ENCODE data around the gene TBRG1. TPM values are rescaled to one million over a fixed set of nuclear protein-coding genes. Genes with fewer than 3 reads are reported as not detected.
A peak's percentile ranks its signal among the peaks of the same experiment; 100 is the strongest.

Gene TBRG1
- total and polyA plus RNA-seq, 2 experiments from 2014 or later = 27.6 to 43.1 TPM

GRCh38 chr11:124644426-124645280, 22.0 kb downstream of the TBRG1 start:
- H3K79me2 ChIP-seq (ENCODE audit: insufficient read depth) = no peaks in the 10 kb centered on the region
- H3F3A ChIP-seq (ENCODE audit: insufficient read depth) = peaks cover 31% of the 10 kb centered on the region
- peak; percentile 88 for DNase-seq
- 12 to 13% methylated on average over 16 of the region's 16 CpGs for WGBS, 2 experiments (ENCODE audit: low coverage in 1 of 2, low lambda C conversion rate in 2 of 2, missing lambda C conversion rate in 2 of 2)
- no peaks in the 10 kb centered on the region for H3K36me3 ChIP-seq (ENCODE audit: low read depth)
- H3K9me3 ChIP-seq (ENCODE audit: low read depth) = no peaks in the 10 kb centered on the region
- in situ Hi-C loops (cut with MboI) = no loop called here
- peak overlapping the region; percentile 86 for H3K27ac ChIP-seq
- peak overlapping the region; percentile 55 for H3K4me3 ChIP-seq
- peak overlapping the region; percentile 67 for H3K9ac ChIP-seq
- H3K9me2 ChIP-seq (ENCODE audit: insufficient read depth) = no peaks in the 10 kb centered on the region
- no peaks in the 10 kb centered on the region for H4K20me1 ChIP-seq (ENCODE audit: insufficient read depth)
- peaks cover 22% of the 10 kb centered on the region for H3K4me1 ChIP-seq (ENCODE audit: insufficient read depth)
- H3K27me3 ChIP-seq (replicated peaks; ENCODE audit: insufficient read depth) = no peaks in the 10 kb centered on the region
- peak overlapping the region; percentile 79 for H3K4me2 ChIP-seq (ENCODE audit: unreplicated experiment)
- H2AFZ ChIP-seq = peak overlapping the region; percentile 61
- TF ChIP-seq EZH2 (IDR thresholded peaks at IDR 0.05; ENCODE audit: insufficient read depth, poor library complexity, severe bottlenecking) (no peak), EZH2phosphoT487 (IDR thresholded peaks at IDR 0.05; ENCODE audit: insufficient read depth, low read depth) (no peak)

- no peak for DNase-seq
- in situ Hi-C loops (cut with MboI) = no loop called here
- H4K20me1 ChIP-seq (ENCODE audit: insufficient read depth) = no peaks in the 10 kb centered on the region
- H3K4me3 ChIP-seq = no peak overlapping the region
- H3K36me3 ChIP-seq (ENCODE audit: low read depth) = no peaks in the 10 kb centered on the region
- no peaks in the 10 kb centered on the region for H3K79me2 ChIP-seq (ENCODE audit: insufficient read depth)
- no peaks in the 10 kb centered on the region for H3K9me2 ChIP-seq (ENCODE audit: insufficient read depth)
- peaks cover 31% of the 10 kb centered on the region for H3F3A ChIP-seq (ENCODE audit: insufficient read depth)
- H3K9me3 ChIP-seq (ENCODE audit: low read depth) = no peaks in the 10 kb centered on the region
- 73 to 75% methylated on average over 3 of the region's 3 CpGs for WGBS, 2 experiments (ENCODE audit: low coverage in 1 of 2, low lambda C conversion rate in 2 of 2, missing lambda C conversion rate in 2 of 2)
- no peak overlapping the region for H2AFZ ChIP-seq
- no peak overlapping the region for H3K27ac ChIP-seq
- peaks cover 22% of the 10 kb centered on the region for H3K4me1 ChIP-seq (ENCODE audit: insufficient read depth)
- no peak overlapping the region for H3K9ac ChIP-seq
- TF ChIP-seq EZH2phosphoT487 (IDR thresholded peaks at IDR 0.05; ENCODE audit: insufficient read depth, low read depth) = no peak
- TF ChIP-seq EZH2 (IDR thresholded peaks at IDR 0.05; ENCODE audit: insufficient read depth, poor library complexity, severe bottlenecking) = no peak
- H3K27me3 ChIP-seq (replicated peaks; ENCODE audit: insufficient read depth) = no peaks in the 10 kb centered on the region
- H3K4me2 ChIP-seq (ENCODE audit: unreplicated experiment) = no peak overlapping the region
These were observed 23.5 kb downstream of the TBRG1 start for GRCh38 chr11:124646148-124646547.

- Histone ChIP-seq H3K9me2 (ENCODE audit: insufficient read depth) (no peaks in the 10 kb centered on the region), H3K4me1 (ENCODE audit: insufficient read depth) (peaks cover 15% of the 10 kb centered on the region), H3K79me2 (ENCODE audit: insufficient read depth) (no peaks in the 10 kb centered on the region), H2AFZ (no peak overlapping the region), H3K4me2 (ENCODE audit: unreplicated experiment) (no peak overlapping the region), H4K20me1 (ENCODE audit: insufficient read depth) (no peaks in the 10 kb centered on the region), H3K9me3 (ENCODE audit: low read depth) (no peaks in the 10 kb centered on the region), H3K27me3 (replicated peaks; ENCODE audit: insufficient read depth) (no peaks in the 10 kb centered on the region), H3K36me3 (ENCODE audit: low read depth) (no peaks in the 10 kb centered on the region), H3K27ac (no peak overlapping the region), H3K9ac (no peak overlapping the region), H3K4me3 (no peak overlapping the region), H3F3A (ENCODE audit: insufficient read depth) (peaks cover 13% of the 10 kb centered on the region)
- 74 to 75% methylated on average over 6 of the region's 6 CpGs for WGBS, 2 experiments (ENCODE audit: low coverage in 1 of 2, low lambda C conversion rate in 2 of 2, missing lambda C conversion rate in 2 of 2)
- in situ Hi-C loops (cut with MboI) = no loop called here
- DNase-seq = no peak
- TF ChIP-seq EZH2phosphoT487 (IDR thresholded peaks at IDR 0.05; ENCODE audit: insufficient read depth, low read depth) (no peak), EZH2 (IDR thresholded peaks at IDR 0.05; ENCODE audit: insufficient read depth, poor library complexity, severe bottlenecking) (no peak)
These were observed 25.9 kb downstream of the TBRG1 start for GRCh38 chr11:124648610-124649009.

- no peaks in the 10 kb centered on the region for H3K79me2 ChIP-seq (ENCODE audit: insufficient read depth)
- H3K9ac ChIP-seq = no peak overlapping the region
- no peaks in the 10 kb centered on the region for H3K27me3 ChIP-seq (replicated peaks; ENCODE audit: insufficient read depth)
- H3K4me3 ChIP-seq = no peak overlapping the region
- no peaks in the 10 kb centered on the region for H3K9me2 ChIP-seq (ENCODE audit: insufficient read depth)
- TF ChIP-seq EZH2 (IDR thresholded peaks at IDR 0.05; ENCODE audit: insufficient read depth, poor library complexity, severe bottlenecking) (no peak), EZH2phosphoT487 (IDR thresholded peaks at IDR 0.05; ENCODE audit: insufficient read depth, low read depth) (no peak)
- no peaks in the 10 kb centered on the region for H3K4me1 ChIP-seq (ENCODE audit: insufficient read depth)
- H3K27ac ChIP-seq = no peak overlapping the region
- in situ Hi-C loops (cut with MboI) = no loop called here
- peak; percentile 17 for DNase-seq
- 67 to 72% methylated on average over 16 of the region's 16 CpGs for WGBS, 2 experiments (ENCODE audit: low coverage in 1 of 2, low lambda C conversion rate in 2 of 2, missing lambda C conversion rate in 2 of 2)
- no peak overlapping the region for H3K4me2 ChIP-seq (ENCODE audit: unreplicated experiment)
- no peaks in the 10 kb centered on the region for H3K36me3 ChIP-seq (ENCODE audit: low read depth)
- H3F3A ChIP-seq (ENCODE audit: insufficient read depth) = no peaks in the 10 kb centered on the region
- H2AFZ ChIP-seq = no peak overlapping the region
- no peaks in the 10 kb centered on the region for H4K20me1 ChIP-seq (ENCODE audit: insufficient read depth)
- H3K9me3 ChIP-seq (ENCODE audit: low read depth) = no peaks in the 10 kb centered on the region
These were observed 34.3 kb downstream of the TBRG1 start for GRCh38 chr11:124656774-124657630.
